ENCODE data around the gene TRAF1. TPM values are rescaled to one million over a fixed set of nuclear protein-coding genes. Genes with fewer than 3 reads are reported as not detected.
A peak's percentile ranks its signal among the peaks of the same experiment; 100 is the strongest.

TRAF1 gene
- total and polyA plus RNA-seq, 2 of the 13 experiments (the other 11 are each of a cell fraction or from before 2014, with no cell fraction given) = 0.44 to 1.0 TPM

DNA sequence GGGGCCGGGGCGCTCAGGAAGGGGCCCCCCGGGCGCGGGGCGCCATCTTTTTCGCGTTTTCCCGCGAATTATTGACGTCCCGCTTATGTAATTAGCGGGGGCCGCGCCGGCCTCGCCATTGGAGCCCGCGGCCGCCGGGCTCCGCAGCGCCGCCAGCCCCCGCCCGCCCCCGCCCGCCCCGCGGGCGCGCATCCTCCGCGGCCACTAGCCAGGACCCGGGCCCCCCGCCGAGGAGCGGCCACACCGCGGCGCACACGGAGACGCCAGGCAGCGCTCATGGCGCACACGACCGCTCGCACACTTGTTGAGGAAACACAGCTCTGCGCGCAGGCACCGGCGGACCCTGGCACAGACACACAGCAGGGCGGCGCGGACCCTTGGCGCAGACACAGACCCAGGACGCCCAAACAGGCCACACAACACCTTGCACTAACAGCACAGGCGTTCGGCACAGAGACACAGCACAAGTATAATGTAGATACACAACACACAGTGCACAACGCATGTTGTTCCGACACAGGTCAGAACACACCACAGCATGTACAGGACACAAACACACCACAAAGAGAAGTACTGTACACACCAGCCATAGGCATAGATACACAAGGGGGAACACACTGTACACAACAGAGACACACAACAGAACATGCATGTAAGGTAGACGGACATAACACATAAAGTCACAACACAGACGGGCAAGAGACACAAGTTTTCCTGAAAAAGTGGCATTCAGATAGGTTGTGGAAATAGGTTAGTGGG, 49.1 kb downstream of the TRAF1 start (continued):
- TF ChIP-seq, protein P1, sequence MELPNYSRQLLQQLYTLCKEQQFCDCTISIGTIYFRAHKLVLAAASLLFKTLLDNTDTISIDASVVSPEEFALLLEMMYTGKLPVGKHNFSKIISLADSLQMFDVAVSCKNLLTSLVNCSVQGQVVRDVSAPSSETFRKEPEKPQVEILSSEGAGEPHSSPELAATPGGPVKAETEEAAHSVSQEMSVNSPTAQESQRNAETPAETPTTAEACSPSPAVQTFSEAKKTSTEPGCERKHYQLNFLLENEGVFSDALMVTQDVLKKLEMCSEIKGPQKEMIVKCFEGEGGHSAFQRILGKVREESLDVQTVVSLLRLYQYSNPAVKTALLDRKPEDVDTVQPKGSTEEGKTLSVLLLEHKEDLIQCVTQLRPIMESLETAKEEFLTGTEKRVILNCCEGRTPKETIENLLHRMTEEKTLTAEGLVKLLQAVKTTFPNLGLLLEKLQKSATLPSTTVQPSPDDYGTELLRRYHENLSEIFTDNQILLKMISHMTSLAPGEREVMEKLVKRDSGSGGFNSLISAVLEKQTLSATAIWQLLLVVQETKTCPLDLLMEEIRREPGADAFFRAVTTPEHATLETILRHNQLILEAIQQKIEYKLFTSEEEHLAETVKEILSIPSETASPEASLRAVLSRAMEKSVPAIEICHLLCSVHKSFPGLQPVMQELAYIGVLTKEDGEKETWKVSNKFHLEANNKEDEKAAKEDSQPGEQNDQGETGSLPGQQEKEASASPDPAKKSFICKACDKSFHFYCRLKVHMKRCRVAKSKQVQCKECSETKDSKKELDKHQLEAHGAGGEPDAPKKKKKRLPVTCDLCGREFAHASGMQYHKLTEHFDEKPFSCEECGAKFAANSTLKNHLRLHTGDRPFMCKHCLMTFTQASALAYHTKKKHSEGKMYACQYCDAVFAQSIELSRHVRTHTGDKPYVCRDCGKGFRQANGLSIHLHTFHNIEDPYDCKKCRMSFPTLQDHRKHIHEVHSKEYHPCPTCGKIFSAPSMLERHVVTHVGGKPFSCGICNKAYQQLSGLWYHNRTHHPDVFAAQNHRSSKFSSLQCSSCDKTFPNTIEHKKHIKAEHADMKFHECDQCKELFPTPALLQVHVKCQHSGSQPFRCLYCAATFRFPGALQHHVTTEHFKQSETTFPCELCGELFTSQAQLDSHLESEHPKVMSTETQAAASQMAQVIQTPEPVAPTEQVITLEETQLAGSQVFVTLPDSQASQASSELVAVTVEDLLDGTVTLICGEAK (IDR thresholded peaks at IDR 0.05) = no peak
- TF ChIP-seq, protein P1 (CRISPR knock-in tag; IDR thresholded peaks at IDR 0.05) = peak; percentile 31; the same call in 1 of the 2 replicates
- no peak; the same call in 1 of the 2 replicates for TF ChIP-seq FOXO1 (CRISPR knock-in tag; IDR thresholded peaks at IDR 0.05)
- TF ChIP-seq, protein P2, sequence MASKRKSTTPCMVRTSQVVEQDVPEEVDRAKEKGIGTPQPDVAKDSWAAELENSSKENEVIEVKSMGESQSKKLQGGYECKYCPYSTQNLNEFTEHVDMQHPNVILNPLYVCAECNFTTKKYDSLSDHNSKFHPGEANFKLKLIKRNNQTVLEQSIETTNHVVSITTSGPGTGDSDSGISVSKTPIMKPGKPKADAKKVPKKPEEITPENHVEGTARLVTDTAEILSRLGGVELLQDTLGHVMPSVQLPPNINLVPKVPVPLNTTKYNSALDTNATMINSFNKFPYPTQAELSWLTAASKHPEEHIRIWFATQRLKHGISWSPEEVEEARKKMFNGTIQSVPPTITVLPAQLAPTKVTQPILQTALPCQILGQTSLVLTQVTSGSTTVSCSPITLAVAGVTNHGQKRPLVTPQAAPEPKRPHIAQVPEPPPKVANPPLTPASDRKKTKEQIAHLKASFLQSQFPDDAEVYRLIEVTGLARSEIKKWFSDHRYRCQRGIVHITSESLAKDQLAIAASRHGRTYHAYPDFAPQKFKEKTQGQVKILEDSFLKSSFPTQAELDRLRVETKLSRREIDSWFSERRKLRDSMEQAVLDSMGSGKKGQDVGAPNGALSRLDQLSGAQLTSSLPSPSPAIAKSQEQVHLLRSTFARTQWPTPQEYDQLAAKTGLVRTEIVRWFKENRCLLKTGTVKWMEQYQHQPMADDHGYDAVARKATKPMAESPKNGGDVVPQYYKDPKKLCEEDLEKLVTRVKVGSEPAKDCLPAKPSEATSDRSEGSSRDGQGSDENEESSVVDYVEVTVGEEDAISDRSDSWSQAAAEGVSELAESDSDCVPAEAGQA (IDR thresholded peaks at IDR 0.05; ENCODE audit: low read depth) = no peak
- TF ChIP-seq, protein P2 (CRISPR knock-in tag; IDR thresholded peaks at IDR 0.05; ENCODE audit: borderline replicate concordance) = no peak
- TF ChIP-seq, protein P3, sequence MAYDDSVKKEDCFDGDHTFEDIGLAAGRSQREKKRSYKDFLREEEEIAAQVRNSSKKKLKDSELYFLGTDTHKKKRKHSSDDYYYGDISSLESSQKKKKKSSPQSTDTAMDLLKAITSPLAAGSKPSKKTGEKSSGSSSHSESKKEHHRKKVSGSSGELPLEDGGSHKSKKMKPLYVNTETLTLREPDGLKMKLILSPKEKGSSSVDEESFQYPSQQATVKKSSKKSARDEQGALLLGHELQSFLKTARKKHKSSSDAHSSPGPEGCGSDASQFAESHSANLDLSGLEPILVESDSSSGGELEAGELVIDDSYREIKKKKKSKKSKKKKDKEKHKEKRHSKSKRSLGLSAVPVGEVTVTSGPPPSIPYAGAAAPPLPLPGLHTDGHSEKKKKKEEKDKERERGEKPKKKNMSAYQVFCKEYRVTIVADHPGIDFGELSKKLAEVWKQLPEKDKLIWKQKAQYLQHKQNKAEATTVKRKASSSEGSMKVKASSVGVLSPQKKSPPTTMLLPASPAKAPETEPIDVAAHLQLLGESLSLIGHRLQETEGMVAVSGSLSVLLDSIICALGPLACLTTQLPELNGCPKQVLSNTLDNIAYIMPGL (CRISPR knock-in tag; IDR thresholded peaks at IDR 0.05; ENCODE audit: borderline replicate concordance in 1 of 2, low read depth in 1 of 2) = peak; percentile 62 to 68; a peak in 2 of 4 replicates
- TF ChIP-seq, protein P4, sequence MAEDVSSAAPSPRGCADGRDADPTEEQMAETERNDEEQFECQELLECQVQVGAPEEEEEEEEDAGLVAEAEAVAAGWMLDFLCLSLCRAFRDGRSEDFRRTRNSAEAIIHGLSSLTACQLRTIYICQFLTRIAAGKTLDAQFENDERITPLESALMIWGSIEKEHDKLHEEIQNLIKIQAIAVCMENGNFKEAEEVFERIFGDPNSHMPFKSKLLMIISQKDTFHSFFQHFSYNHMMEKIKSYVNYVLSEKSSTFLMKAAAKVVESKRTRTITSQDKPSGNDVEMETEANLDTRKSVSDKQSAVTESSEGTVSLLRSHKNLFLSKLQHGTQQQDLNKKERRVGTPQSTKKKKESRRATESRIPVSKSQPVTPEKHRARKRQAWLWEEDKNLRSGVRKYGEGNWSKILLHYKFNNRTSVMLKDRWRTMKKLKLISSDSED (CRISPR knock-in tag; IDR thresholded peaks at IDR 0.05) = no peak

Data from HepG2 (cell line).